ENCODE data around the gene PRKAG2. TPM values are rescaled to one million over a fixed set of nuclear protein-coding genes. Genes with fewer than 3 reads are reported as not detected.

PRKAG2 gene
- total and polyA plus RNA-seq, 9 donors, result 9.3 to 37.7 (median 22.6) TPM

- 29 to 46% (median 43%) methylated on average over 17 of the region's 17 CpGs for WGBS, 3 donors
- intact Hi-C loops (cut with DNase I), result no loop called here
These were observed 171.8 kb downstream of the PRKAG2 start for GRCh38 chr7:151704960-151705635.

GRCh38 chr7:151704299-151704959, 172.5 kb downstream of the PRKAG2 start:
- no peaks in the 10 kb centered on the region for H3K36me3 ChIP-seq
- WGBS, 3 donors, result 94 to 95% (median 95%) methylated on average over 15 of the region's 15 CpGs
- peaks cover 12% of the 10 kb centered on the region for H3K4me1 ChIP-seq (ENCODE audit: insufficient read depth)
- DNase-seq, result no peak
- no peak overlapping the region for H3K4me3 ChIP-seq
- H3K27ac ChIP-seq, result no peak overlapping the region
- no peaks in the 10 kb centered on the region for H3K9me3 ChIP-seq
- intact Hi-C loops (cut with DNase I), result no loop called here
- no peaks in the 10 kb centered on the region for H3K27me3 ChIP-seq
- TF ChIP-seq POLR2A (IDR thresholded peaks at IDR 0.05), result no peak
- no peak for TF ChIP-seq EP300 (IDR thresholded peaks at IDR 0.05)
- no peak for TF ChIP-seq CTCF (IDR thresholded peaks at IDR 0.05)

More at GRCh38 chr7:151704960-151705635, 171.8 kb downstream of the PRKAG2 start:
- Histone ChIP-seq H3K36me3 (no peaks in the 10 kb centered on the region), H3K4me1 (ENCODE audit: insufficient read depth) (peaks cover 12% of the 10 kb centered on the region), H3K27ac (no peak overlapping the region), H3K4me3 (no peak overlapping the region), H3K27me3 (no peaks in the 10 kb centered on the region), H3K9me3 (no peaks in the 10 kb centered on the region)
- DNase-seq, result no peak
- TF ChIP-seq POLR2A (IDR thresholded peaks at IDR 0.05), result no peak
- no peak for TF ChIP-seq CTCF (IDR thresholded peaks at IDR 0.05)
- TF ChIP-seq EP300 (IDR thresholded peaks at IDR 0.05), result no peak

GRCh38 chr7:151702961-151703360, 174.0 kb downstream of the PRKAG2 start:
- intact Hi-C loops (cut with DNase I), result no loop called here
- WGBS, 3 donors, result 93 to 96% (median 96%) methylated on average over 9 of the region's 9 CpGs
- TF ChIP-seq POLR2A (IDR thresholded peaks at IDR 0.05) (no peak), EP300 (IDR thresholded peaks at IDR 0.05) (no peak), CTCF (IDR thresholded peaks at IDR 0.05) (no peak)
- peaks cover 12% of the 10 kb centered on the region for H3K4me1 ChIP-seq (ENCODE audit: insufficient read depth)
- H3K4me3 ChIP-seq, result no peak overlapping the region
- no peak overlapping the region for H3K27ac ChIP-seq
- no peak for DNase-seq
- H3K9me3 ChIP-seq, result no peaks in the 10 kb centered on the region
- H3K36me3 ChIP-seq, result no peaks in the 10 kb centered on the region
- no peaks in the 10 kb centered on the region for H3K27me3 ChIP-seq

- H3K27ac ChIP-seq, result no peak overlapping the region
- H3K9me3 ChIP-seq, result no peaks in the 10 kb centered on the region
- no peaks in the 10 kb centered on the region for H3K27me3 ChIP-seq
- TF ChIP-seq EP300 (IDR thresholded peaks at IDR 0.05) (no peak), CTCF (IDR thresholded peaks at IDR 0.05) (no peak), POLR2A (IDR thresholded peaks at IDR 0.05) (no peak)
- peaks cover 1% of the 10 kb centered on the region for H3K4me1 ChIP-seq (ENCODE audit: insufficient read depth)
- no peak overlapping the region for H3K4me3 ChIP-seq
- intact Hi-C loops (cut with DNase I), result no loop called here
- no peak for DNase-seq
- WGBS, 3 donors, result 86 to 89% (median 88%) methylated on average over 13 of the region's 13 CpGs
- H3K36me3 ChIP-seq, result no peaks in the 10 kb centered on the region
These were observed 176.2 kb downstream of the PRKAG2 start for GRCh38 chr7:151700586-151701165.
